HG03045 (cell line): ENCODE measurements around the gene COL21A1.

Experiments
- ATAC-seq: cut with Tn5 transposase; IDR thresholded peaks from one replicate; pipeline ENCODE4 v1.9.1; 2021; ENCODE audit warnings: mild to moderate bottlenecking, moderate library complexity; ENCODE audit not compliant: unreplicated experiment

Gene COL21A1

GRCh38 chr6:56140090-56140489 is 107.3 kb downstream of the COL21A1 start:
- ATAC-seq: no peak

DNA sequence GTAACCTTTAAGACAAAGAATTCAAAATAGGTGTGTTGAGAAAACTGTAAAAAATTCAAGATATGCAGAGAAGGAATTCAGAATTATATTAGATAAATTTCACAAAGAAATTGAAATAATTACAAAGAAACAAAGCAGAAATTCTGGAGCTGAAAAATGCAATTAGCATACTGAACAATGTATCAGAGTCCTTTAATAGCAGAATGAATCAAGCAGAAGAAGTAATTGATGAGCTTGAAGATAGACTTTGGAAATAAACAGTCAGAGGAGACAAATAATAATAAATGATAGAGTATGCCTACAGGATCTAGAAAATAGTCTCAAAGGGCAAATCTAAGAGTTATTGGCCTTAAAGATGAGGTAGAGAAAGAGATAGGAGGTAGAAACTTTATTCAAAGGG is 131.7 kb downstream of the COL21A1 start:
- ATAC-seq: no peak

DNA sequence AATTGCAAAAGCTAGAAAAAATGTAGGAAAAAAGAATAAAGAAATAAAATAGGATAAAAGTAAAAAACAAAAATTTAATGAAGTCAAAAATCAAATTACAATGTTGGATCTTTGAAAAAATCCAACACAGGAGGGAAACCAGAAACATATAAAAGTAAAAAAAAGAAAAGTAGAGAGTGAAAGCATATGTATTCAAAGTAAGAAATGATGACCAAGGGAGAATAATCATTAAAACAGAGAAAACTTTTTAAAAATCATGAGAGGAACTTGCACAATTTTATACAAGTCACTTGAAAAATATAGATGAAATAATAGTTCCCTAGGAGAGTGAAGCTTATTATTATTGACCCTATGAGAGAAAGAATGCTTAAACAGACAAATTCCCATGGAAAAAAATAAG is 138.2 kb downstream of the COL21A1 start:
- ATAC-seq: no peak

DNA sequence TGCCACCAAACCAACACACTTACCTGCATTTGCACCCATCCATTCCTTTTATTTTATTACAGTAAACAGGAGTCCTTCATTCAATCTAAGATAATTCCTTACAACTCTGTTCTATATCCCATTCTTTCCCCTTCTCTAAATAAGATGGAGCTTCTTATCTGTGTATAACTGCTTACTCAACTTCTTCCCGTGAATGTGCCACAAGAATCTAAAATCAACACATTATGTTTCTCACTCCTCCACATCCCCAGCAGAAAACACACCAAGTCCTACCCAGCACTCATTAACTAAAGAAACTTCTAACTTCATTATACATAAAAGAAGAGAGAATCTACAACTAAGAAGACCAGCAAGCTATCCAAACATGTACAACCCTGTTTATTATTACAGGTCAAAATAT is 141.1 kb downstream of the COL21A1 start:
- no peak for ATAC-seq

DNA sequence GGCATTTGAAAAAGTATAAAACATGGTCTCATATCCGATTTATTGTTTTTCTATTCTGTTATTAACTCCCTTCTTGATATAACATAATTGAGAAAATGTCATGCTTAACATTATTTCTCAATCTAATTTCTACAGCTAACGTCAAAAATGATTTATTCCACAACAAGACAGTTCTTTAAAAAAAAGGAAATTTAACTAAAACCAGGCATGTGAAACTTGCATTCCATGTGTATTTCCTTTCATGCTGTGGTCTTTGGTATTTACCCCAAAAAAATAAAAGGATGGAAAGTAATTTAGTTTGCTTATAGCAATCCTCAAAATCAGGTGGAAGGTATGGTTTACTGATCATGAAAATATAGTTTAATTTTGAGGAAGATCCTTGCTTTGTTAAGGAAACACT is 142.8 kb downstream of the COL21A1 start:
- no peak for ATAC-seq

- ATAC-seq: no peak
Observed at GRCh38 chr6:56102216-56102615, 145.2 kb downstream of the COL21A1 start.

DNA sequence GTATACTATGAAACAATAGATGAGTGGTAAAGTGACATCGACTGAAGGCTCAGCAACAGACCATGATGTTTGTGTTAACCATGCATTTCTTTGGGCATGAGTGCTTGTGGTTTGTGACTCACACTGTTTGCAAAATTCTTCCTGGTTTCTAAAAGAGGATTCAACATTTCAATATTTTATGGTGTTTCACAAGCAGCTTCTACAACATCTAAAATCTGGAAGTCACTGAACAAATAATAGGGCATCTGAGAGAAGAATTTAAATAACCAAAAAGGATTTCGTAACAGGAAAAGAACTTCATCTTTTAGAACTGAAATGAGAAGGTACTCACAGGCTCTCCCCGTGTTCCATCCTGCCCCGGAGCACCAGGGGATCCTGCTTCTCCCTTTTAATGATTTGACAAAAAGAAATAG is 146.2 kb downstream of the COL21A1 start:
- ATAC-seq: no peak

DNA sequence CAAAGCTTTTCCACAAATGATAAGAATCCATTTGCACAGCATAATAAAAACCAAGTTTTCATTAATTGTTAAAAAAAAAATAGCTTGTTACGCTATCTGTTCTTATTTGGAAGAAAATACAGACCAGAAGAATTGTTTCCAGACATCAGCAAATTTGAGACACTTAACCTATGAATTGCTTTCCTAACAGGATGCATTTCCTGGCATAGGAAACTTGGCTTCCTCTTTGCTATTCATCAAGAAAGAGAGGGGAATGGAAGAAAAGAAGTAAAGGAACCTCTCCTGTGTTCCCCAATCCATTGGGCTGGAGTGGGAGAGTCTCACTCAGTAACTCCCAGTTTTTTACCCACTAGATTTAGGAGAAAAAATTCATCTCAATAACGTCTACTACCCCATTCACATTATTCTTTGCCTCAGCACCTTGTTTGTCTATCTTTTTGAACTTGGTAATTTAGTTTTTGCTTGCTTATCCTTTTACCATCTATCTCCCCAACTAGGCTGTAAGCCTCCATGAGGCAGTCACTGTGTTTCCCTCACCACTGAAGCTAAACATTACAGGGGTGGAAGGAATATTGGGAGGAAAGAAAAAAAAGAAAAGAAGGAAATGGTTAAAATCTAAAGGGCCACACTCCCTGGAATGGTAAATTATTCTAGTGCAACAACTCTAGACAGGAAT is 150.3 kb downstream of the COL21A1 start:
- no peak for ATAC-seq

DNA sequence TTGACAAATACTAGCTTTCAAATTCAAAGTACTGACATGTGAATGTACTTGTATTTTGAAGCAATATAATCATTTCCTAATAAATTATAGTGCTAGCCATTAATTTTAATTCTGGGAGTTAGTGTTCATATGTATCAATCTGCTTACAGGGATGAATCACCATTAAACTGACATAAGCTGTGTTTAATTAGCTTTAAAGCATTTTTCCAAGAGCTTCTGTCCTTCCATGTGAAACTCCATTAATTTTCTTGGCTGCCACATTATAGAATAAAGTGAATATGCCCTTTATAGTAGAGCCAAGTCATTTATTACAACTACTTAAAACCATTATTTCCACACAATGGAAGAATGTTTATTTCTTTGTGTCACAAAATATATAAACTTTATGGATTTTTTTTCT is 150.8 kb downstream of the COL21A1 start:
- ATAC-seq: no peak

DNA sequence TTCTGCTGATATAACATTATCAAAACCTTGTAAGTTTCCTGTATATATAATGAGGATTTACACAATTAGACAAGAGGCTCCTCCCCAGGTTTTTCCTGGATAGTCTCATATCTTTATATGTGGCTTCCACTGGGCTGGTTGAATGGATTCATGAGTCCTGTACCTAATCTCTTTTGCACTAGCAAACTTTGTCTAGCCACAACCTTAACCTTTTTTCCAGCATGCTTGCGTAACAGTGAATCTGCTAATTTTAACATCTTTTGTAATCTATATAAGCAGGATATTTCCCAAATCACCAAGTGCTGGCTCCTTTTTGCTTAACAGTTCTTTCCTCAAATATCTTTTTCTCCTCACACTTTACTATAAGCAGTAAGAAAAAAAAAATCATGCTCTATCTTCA is 153.6 kb downstream of the COL21A1 start:
- ATAC-seq: no peak

DNA sequence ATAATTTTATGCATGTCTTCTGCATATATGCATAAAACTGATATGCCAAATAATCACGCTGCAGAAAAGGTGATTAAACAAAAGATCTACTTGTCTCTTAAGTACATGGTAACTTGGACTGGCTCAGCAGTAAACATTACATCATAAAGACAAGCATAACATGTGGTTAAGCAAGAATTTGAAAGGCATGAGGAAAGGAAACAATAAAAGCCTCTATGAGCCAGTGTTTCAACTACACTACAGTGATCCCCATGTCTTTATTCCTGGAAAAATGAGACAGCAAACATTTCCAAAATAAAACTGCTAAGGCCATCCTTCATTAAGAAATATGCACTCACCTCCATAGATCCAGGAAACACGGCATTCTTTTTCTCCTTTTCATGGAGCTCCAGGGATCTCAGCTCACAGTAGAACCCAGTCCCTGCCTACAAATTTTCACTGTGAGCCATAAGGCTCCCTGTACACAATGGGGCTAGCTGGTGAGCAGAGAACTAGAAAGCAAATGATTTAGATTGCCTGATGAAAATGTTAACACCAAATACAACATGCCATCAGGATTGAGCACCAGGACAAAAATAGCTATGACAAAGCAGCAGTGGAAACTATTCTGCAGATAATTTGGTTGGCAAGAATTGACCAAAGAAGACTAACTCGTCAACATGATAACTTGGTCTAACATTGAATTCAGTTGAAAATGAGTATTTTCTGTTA is 156.1 kb downstream of the COL21A1 start:
- ATAC-seq: no peak

- ATAC-seq: no peak
Observed at GRCh38 chr6:56088641-56089040, 158.7 kb downstream of the COL21A1 start.

- no peak for ATAC-seq
Observed at GRCh38 chr6:56087421-56087820, 160.0 kb downstream of the COL21A1 start.

GRCh38 chr6:56079751-56080540 is 167.4 kb downstream of the COL21A1 start:
- no peak for ATAC-seq

DNA sequence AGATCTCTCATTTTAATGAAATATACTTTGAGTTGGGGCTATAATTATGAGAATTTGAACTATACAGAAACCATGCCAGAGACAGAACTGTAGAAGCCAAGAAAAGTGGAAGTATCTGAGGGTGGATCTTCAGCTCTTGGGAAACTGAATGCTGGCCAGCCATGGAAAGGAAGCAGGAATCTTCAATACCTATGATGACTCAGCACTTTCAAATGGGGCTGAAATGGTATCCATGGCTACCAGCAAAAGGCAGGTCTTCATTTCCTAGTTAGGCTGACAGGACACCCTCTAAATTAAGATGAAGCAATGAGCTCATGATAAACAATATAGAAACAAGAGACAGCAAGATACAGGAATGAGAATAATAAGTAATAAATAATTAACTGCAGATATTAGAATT is 171.3 kb downstream of the COL21A1 start:
- ATAC-seq: no peak

- ATAC-seq: no peak
Observed at GRCh38 chr6:56073761-56074160, 173.6 kb downstream of the COL21A1 start.

- ATAC-seq: no peak
Observed at GRCh38 chr6:56073315-56073714, 174.1 kb downstream of the COL21A1 start.

DNA sequence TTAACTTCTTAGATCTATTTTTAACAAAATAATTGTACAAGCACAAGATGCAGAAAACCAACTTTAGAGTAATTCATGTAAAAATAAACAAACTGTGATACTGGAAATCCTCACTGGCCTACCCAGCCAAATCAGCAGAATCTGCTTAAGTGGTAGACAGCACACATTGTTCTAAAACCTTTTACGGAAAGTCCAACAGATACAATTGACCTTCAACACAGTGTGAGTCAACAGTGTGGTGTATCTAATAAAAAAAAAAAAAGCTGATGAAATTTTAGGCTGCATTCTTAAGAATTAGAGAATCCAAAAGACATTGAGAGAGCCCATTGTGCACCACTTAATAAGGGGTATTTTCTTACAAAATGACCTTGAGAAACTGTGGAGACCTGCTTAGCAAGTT is 174.5 kb downstream of the COL21A1 start:
- no peak for ATAC-seq

GRCh38 chr6:56065408-56065807 is 182.0 kb downstream of the COL21A1 start:
- ATAC-seq: no peak

GRCh38 chr6:56062836-56063235 is 184.5 kb downstream of the COL21A1 start:
- ATAC-seq: no peak

GRCh38 chr6:56058636-56059035 is 188.7 kb downstream of the COL21A1 start:
- no peak for ATAC-seq
